ENCODE measurements around the gene KLF14.
"Not testable (repeated sequence)": the region's sequence is repeated elsewhere in the genome, so short reads cannot be mapped to it uniquely, and the experiment has no call there.

The KLF14 gene

DNA sequence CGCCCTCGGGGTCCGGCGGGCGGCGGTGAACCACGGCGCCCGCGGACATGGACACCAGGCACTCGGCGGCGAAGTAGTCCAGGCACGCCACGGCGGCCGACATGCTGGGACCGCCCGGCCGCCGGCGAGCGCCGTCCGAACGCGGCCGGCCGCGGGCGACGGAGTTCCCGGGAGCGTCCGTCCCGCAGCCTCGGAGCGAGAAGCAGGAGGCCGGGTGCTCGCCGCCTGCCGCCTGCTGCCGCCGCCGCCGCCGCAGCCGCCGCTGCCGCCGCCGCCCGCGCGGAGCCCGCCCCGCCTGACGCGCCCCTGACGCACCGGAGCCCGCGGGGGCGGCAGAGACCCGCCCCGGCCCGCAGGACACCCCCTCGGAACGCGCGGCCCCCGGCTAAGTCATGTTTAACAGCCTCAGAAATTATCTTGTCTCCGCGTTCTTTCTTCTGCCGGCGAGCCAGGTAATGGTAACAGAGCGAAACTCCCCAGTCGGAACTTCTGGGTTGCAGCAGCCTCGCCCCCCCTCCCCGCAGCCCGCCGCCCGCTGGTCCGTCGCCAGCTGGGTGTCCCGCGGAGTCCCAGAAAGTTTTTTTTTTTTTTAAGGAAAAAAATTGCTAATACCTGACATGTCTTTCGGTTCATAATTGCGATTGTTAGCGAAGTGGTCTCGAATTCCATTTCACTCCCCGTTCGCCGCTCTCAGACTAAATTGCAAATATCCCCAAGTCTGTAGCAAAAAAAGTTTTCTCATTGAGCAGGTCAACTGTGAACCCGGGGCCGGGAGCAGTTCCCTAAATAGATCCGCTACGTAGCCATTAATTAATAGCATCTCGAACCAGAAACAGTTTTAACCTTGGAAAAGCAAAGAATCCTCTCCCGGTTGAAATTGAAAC lies at the start of gene KLF14:
TSS of gene KLF14 (minus strand) at position 277 of the 884 bp plus-strand sequence. CDS start at position 103, 174 bp downstream.
- DNase-seq = no peak

DNA sequence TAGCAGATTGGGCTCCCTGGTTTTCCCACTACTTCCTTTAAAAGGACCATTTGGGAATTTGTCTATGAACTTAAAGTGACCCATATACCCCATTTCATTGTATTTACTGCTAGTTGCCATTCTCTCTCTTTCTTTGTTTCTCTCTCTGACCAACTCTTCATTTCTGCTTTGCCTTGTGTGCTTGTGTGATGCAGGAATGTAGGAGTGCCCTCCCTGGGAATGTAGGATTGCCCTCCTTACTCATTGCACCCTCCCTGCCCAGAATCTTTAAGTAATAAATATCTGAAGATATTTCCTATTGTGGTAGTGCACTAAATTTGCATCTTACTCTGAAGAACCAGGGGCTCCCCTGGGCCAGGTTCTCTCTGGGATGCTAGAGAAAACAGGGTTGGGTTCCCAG lies 47.3 kb upstream of the KLF14 start:
- DNase-seq = no peak

DNA sequence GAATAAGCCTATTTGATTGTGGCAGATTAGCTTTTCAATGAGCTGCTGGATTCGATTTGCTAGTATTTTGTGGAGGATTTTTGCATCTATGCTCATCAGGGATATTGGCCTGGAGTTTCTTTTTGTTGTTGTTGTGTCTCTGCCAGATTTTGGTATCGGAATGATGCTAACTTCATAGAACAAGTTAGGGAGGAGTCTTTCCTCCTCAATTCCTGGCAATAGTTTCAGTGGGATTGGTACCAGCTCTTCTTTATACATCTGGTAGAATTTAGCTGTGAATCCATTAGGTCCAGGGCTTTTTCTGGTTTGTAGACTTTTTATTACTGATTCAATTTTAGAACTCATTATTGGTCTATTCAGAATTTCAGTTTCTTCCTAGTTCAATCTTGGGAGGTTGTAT lies 43.4 kb upstream of the KLF14 start:
- DNase-seq = no peak

DNA sequence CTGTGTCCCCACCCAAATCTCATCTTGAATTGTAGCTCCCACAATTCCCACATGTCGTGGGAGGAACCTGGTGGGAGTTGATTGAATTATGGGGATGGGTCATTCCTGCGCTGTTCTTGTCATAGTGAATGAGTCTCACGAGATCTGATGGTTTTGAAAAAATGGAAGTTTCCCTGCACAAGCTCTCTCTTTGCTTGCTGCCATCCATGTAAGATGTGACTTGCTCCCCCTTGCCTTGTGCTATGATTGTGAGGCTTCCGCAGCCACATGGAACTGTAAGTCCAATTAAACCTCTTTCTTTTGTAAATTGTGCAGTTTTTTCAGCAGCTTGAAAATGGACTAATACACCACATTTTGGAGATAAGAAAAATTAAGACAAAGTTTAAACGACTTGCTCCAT lies 38.4 kb upstream of the KLF14 start:
- DNase-seq = not testable (repeated sequence)

DNA sequence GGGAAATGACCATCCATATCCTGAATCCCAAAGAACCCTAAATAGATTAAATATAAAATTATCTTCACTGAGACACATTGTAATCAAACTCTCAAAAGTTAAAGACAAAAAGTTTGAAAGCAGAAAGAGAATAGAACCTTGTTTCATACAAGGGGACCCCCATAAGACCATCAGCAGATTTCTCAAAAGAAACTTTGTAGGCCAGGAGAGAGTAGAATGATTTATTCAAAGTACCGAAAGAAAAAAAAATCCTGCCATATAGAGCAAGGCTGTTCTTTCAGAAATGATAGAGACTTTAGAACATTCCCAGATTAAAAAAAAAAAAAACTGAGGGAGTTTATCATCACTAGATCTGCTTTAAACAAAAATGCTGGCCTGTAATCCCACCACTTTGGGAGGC lies 34.8 kb upstream of the KLF14 start:
- no peak for DNase-seq

DNA sequence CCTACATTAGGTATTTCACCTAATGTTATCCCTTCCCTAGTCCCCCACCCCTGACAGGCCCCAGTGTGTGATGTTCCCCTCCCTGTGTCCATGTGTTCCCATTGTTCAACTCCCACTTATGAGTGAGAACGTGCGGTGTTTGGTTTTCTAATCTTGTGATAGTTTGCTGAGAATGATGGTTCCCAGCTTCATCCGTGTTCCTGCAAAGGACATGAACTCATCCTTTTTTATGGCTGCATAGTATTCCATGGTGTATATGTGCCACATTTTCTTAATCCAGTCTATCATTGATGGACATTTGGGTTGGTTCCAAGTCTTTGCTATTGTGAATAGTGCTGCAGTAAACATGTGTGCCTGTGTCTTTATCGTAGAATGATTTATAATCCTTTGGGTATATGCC lies 30.6 kb upstream of the KLF14 start:
- not testable (repeated sequence) for DNase-seq

DNA sequence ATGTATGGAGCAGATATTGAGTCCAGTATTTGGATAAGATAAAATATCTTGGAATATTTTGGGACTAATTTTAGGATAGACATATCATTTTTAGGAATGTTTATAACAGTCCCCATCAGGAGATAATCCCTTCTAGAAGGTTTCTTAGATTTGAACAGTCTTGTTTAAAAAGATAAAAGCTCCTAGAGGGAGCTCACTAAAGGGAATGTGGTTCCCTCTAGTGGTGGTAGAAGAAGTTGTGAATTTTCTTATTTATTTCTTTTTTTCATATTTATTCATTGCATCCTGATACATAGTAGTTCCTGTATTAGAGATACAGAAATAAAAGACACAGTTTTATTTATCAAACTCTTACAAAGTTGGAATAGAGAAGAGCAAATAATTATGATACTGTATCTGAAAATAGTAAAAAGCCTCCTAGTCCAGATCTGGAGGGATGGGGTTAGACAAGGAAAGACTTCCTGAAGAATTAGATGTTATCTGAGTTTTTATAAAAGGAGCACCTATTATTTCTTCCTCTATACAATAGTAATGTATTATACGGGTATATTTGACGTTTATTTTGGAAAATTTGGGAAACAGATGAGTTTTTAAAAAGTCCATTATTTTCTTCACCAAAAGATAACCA lies 24.5 kb upstream of the KLF14 start:
- peak; percentile 17 for DNase-seq

DNA sequence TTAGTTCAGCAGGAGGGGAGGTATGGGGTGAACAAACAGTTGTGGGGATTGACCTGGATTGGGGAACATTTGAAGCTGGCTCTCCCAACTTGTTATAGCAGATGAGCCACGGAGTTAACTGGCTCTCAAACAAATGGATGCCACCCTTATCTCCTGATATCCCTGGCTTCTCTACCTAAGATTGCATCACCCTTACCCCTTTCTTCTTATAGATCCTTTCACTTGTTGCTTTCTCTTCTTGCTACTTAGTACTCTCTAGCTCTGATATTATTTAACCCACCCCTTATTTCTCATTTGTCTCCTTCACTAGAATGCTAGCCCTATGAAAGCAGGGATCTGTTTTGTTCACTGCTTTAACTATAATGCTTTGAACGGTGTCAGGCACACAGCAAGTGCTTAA lies 22.3 kb upstream of the KLF14 start:
- DNase-seq = no peak

DNA sequence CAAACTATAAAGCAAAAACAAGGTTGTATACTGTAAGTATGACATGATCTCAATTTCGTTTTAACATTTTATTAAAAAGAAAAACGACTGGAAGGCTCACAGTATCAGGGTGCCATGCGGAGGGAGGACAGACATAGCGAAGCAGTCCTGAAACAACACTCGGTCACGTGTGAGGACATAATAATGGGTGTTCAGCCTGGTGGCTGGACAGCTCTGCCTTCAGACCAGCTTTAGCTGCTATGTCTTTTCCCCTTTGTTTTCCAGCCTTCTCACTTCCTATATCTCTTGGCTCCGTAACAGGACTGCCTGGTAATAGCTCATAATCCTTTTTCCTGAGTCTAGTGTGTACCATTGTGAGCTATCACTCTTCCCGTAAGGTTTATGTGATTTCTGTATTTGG lies 18.4 kb upstream of the KLF14 start:
- no peak for DNase-seq

DNA sequence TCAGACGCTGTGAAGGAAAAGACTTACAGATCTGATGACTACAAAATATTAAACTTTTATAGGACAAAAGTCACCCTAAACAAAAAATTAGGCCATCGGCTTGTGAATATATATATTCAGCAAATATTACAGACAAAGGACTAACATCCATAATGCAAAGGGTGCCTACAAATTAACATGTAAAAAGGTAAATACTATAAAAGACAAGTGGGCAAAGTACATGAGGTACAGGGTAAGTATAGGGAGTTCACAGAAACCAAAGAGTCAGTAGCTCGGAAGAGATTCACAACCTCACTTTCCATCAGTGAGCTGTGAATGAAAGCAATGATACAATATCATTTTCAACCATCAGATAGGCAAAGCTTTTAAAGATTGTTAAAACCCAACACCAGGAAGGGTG lies 16.7 kb upstream of the KLF14 start:
- no peak for DNase-seq

DNA sequence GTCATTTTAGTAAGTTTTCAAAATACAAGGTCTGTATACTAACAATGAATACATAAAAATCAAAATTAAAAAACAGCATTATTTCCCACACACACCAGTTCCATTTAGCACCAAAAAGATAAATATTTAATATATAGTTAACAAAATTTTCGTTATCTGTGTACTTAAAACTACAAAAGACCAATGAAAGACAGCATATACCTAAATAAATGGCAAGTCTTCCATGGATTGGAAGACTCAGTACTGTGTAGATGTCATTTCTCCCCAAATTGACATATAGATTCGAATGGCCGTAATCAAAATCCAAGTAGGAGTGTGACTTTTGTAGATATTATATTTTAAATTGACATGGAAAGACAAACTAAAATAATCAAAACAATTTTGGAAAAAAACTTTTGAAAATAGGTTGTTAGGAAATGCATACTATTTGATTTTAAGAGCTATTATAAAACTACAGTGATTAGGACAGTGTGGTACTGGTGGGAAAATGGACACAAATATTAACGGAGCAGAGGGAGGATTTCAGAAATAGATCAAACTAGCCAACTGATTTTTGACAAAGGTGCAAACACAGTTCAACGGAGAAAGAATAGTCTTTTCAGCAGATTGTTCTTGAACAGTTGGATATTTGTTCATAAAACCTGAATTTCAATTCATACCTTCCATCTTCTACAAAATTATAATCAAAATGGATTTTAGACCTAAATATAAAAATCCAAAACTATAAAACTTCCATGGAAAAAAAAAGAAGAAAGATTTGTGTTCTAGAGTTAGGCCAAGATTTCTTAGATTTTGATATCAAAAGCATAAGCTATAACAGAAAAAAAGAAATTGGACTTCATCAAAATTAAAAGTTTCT lies 14.8 kb upstream of the KLF14 start:
- no peak for DNase-seq

DNA sequence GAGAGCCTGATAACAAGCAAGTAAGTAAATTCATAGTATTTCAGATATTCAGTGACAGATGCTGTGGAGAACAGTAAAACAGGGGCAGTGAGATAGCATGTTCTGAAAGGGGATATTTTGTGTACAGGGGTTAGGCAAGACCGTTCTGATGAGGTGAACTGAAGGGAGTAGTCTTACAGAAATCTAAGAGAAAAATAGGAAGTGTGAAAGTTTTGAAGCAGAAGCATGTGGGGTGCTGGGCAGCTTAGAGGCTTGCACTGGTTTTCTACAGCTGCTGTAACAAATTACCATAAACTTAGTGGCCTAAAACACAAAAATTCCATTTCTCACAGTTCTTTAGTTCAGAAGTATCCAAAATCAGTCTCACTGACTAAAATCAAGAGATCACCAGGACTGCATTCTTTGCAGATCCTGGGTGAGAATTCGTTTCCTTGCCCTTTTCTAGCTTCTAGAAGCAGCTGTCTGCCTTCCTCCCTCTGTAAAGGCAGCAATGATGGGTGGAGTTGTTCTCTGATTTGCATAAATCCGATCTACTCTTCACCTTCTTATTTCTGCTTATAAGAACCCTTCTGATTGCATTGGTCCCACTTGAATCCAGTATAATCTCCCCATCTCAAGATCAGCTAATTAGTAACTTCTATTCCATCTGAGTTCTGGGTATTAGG lies 7.5 kb upstream of the KLF14 start:
- no peak for DNase-seq

DNA sequence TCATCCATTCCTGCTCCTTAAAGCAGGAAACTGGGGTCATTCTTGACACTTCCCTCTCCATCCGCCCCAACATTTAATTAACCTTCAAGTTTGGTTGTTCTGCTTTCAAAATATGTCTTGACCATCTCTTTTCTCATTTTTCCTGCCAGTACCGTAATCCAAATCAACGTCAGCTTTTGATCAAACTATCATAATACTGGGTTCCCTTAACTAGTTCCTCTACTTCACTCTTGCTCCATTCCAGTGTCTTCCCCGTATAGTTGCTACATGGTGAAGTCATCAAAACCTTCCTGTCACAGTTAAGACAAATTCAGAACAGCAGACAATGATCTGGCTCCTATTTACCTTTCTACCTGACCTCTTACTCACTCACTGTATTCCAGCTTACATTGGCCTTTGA lies 6.6 kb upstream of the KLF14 start:
- DNase-seq = no peak

DNA sequence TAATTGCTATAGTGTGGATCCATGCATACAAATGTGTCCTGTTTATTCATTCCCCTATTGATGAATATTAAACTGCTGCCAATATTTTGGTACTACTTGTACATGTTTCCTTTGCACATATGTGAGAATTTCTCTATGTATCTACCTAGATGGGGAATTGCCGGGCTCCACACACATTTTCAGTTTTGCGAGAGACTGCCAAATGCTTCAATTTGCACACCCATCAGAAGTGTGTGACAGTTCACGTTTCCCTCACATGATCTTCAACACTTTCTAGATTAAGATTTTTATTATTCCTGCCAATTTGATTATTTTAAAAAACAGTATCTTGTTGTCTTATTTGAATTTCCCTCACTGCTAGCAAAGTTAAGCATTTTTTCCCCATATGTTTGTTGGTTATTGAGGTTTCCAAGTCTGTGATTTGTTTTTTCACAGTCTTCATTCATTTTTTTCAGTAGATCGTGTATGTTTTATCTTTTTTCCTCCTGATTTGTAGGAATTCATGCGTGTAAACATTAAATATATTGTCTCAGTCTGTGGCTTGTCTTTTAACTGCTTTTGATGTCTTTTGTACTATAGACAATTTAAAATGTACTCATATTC lies 2.4 kb upstream of the KLF14 start:
- DNase-seq = no peak

DNA sequence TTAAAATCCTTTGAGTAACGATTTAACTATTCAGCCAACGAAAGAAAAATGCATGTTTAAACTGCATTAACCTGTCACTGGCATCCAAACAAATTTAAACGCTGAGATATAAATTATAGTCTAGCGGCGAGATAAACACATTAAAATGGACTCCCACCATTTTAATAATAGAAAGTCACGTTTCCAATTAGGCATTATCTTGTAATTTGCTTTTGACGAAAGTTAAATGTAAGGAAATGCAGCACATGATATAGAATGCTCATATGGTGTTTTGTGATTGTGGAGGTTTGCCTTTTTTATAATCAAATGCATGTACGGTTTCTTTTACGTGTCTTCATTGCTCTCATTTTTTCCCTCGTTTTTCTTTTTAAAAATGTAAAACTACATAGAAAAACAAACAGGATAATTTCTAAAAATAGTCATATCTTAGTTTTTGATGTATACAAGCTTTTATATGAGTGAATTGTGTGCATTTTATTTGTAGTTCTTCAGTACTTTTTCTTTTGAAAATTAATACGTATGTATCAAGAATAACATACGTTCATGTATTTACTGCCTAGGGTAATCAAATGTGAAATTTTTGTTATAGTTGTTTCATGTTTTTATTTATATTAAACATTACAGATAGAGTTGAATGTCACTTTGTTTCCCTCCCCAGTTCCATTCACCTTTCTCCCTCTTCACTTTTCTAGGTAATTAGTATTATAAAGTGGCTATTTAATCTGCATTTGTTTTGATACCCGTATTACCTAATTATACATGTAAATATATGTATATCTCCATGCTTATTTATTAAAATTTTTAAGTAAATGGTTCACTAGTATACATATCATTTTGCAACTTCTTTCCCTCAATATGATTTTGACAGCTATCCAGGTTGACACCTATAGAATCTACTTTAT lies 1.1 kb upstream of the KLF14 start:
- no peak for DNase-seq

DNA sequence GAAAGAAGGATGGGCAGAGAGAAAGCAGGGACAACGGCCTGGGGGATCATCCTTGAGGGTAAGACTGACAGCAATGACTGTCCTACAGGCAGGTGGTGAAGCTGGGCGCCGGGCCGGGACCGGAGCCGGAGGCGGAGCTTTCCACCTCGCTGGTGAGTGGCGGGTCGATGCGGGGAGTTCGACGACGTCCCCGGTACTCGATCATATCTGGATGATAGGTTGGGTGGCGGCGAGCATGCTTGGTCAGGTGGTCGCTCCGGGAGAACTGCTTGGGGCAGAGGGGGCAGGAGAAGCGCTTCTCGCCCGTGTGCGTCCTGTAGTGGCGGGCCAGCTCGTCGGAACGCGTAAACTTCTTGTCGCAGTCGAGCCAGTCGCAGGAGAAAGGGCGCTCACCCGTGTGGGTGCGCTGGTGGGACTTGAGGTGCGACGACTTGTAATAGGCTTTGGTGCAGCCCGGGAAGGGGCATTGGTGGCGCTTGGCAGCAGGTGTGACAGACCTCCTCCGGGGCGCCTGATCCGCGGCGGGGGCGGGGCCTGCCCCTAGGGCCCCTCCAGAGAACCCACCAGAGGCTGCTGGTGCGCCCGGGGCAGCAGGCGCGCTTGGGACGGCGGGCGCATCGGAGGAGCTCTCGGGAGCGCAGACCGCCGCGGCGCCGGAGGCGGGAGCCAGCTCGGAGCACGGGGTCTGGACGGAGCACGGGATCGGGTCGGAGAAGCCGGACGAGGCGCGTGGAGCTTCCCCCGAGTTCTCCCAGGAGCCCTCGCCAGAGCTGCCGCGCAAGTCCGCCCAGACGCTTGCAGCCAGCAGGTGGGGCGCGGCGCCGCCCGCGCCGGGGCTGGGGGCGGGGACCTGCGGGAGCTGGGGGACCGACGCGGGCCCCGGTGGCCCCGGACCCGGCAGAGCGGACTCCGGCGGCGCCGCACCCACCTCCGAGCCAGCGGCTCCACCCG lies 752 bp downstream of the KLF14 start:
- no peak for DNase-seq

DNA sequence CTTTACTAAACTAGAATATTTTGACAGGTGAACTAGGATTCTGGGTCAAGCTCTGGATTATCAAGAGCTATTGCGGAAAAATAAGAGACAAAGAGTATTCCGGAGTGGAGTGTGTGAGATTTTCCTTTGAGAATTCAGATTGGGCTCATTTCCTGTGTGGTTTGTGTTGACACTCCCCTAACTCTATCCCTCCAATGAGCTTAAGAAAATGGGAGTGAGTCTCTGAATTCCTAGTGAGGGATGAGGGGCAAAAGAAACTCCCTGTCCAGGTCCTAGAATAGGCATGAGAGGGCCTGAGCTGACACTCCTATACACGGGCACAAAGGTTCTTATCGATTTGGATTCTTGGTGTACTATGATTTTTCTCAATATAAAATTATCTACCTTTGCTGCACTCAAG lies 10.2 kb downstream of the KLF14 start:
- DNase-seq = no peak

DNA sequence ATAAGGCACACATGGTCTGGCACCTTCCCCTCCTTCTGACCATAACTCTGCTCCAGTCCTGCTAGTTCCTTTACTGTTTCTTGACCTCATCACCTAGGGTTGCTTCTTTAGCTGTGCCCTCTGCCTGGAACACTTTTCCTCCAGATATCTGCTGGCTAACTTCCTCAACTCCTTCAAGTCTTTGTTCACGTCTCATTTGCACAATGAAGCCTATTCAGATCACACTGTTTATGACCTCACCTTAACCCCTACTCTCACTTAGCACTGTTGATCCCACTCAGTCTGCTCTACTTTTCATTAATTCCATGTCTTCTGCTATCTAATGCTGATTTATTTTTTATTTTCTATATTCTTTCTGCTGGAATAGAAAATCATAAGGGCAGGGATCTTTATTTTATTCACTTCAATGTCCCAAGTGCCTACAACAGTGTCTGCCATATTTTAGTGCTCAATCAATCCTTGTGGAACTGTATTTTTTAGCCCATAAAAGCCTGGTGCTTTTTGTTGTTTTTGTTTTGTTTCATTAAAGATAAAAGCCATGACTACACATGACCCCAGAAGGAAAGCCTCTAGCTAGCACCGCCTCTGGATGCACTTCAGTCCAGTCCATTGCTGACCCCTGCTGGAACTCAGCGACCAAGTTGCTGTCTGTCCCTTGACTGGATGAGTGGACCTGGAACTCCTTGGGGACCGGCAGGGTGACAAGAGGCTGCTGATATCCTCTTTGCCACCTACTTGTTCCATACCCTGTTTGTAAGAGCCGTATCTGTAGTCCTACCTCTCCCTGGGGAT lies 12.3 kb downstream of the KLF14 start:
- no peak for DNase-seq

DNA sequence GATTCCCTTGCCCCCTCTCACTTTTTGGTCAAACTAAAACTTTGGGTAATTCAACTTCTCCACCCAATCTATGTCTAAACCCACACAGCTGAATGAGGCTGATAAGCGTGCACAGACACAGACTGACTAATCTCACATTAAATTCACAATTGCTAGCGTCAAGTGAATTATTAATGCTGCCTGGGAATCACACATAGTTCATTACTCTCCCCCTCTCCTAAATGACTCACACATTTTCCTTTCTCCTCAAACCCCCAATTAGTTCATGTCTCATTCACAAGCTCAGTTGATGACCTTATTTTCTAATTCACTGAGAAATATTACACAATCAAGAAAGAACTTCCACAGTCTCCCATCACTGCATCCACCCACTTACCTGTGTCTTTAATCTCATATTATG lies 14.5 kb downstream of the KLF14 start:
- no peak for DNase-seq

Data from NCI-H446 treated with DMSO at 0.1 percent for 48 hours (cell line).